HG02840 (cell line): Measurements from ENCODE around the gene RPRML.

Experiments
- ATAC-seq: cut with Tn5 transposase; IDR thresholded peaks from one replicate; pipeline ENCODE4 v1.9.1; 2021; ENCODE audit warnings: mild to moderate bottlenecking, moderate library complexity, moderate number of reproducible peaks; ENCODE audit not compliant: unreplicated experiment, low FRiP score

RPRML gene

GRCh38 chr17:46948544-46948943 is 30.5 kb downstream of the RPRML start:
- ATAC-seq: no peak

DNA sequence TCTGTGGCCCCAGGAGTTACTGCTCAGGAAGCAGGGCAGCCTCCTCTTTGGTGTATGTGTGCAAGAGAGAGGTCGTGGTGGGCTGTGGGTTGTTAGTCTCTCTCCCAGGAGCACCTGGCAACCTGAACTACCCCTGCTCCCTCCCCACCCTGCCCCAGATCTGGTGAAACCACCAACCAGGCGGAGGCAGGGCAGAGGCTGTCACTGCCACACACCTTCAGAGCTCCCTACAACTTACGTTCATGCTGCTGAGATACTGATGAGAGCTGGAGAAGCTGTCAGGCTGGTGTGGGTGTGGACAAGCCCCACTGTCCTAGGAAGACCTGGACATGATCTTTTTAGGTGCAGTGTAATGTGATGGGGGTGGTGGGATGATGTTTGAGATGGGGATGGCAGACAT is 31.8 kb downstream of the RPRML start:
- no peak for ATAC-seq

DNA sequence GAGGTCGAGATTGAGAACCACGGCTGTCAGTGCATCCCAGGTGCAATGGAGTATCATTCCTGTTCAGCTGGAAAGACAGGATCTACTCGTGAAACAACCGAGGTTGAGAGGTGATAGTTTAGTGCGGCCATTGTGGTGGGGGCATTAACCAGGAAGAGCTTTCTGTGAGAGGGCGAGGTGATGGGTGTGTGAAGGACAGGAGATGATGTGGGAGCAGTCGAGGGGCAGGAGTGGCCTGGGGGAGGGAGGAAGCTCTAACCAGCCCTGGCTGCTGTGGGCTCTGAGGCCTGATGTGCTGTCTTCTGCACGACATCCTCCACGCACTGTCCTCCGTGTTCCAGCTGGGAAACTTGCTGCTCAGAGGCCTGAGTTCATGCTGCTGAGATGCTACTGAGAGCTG is 34.1 kb downstream of the RPRML start:
- ATAC-seq: no peak

DNA sequence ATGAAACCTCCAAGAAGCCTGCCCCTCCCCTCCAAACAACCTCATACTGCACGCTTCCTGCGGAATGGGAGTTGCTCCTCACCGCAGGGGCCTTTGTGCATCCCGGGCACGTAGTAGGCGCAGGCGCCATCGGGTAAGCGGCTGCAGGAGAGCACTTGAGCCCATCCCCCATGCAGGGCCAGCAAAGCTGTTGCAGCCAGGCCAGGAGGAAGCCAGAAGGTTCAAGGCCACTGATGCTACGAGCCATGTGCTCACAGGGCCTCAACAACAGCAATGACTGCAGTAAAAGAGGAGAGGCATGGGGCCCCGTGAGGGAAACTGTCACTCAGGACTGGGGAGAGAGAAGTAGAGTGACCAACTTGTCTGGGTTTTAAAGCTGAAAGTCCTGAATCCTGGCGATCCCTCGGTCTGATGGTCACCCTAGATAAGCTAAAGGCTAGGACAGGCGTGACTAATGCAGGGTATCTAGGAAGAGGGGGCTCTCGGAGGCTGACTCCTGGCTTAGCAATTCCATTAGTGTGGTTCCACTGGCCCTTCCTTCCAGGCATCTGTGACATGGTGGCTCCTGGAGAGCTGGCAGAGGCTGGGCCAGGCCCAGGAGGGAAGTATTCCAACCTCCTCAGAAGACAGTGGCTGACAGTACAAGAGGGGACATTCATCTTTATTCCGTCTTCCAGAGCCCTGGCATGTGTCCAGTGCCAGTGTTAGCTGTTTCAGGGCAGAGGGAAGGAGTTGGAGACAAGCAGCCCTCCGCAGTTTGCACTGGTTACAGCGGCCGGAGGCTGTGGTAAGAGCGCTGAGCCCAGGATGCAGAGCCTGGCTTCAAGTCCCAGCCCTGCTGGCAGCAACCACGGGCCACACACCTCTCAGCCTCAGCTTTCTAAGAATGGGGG is 35.3 kb downstream of the RPRML start:
- ATAC-seq: no peak

- ATAC-seq: no peak
Measured at GRCh38 chr17:46943218-46943500, 35.9 kb downstream of the RPRML start.

- no peak for ATAC-seq
Measured at GRCh38 chr17:46942441-46943217, 36.4 kb downstream of the RPRML start.

- ATAC-seq: peak; percentile 64
Measured at GRCh38 chr17:46940692-46941404, 38.2 kb downstream of the RPRML start.

DNA sequence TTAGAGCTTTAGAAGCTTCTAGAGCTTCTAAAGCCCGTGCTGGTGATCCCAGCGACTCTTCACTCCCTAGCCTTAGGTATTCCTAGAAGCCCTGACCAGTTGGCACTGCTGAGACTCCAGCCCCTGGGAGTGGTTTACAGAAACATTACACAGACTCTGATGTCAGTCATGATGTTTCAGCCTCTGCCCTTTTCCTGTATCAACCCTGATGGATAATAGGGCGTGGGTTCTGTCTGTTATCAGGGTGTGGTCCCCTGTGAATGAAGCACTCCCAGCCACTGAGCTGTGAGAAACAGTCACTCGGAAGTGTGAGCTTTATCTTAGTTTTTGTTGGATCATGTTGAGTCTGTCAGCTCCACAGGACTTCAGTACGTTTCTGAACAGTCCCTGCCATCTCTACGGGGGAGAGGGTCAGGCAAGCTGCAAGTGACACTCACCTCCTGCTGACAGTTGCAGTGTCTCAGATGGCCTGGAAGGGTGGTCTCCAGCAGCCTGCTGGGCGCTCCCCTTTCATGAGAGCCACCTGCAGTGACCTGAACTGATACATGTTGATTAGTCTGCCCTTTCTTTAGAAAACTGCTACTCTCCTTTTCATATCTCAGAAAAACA is 43.3 kb downstream of the RPRML start:
- no peak for ATAC-seq

- ATAC-seq: no peak
Measured at GRCh38 chr17:46931596-46931995, 47.5 kb downstream of the RPRML start.

GRCh38 chr17:46930051-46930450 is 49.0 kb downstream of the RPRML start:
- no peak for ATAC-seq

DNA sequence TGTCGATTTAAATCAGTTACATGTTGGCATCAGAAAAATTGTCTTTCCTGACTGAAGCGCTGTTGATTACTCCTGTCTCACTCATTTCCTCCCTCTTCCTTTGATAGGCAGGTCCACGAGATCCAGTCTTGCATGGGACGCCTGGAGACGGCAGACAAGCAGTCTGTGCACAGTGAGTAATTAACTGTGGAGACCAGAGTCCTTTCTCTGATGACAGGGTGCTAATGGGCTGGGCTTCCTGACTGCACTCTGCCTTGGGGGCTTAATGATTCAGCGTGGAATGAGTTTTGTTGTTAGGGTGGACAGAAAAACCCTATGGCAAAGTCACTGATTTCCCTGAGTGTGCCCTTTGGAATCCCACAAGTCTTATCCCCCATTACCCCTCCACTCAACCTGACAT is 49.6 kb downstream of the RPRML start:
- ATAC-seq: no peak

- no peak for ATAC-seq
Measured at GRCh38 chr17:46928467-46929261, 50.4 kb downstream of the RPRML start.
